OCI-M1 (cell line): ENCODE data around the gene TMEFF1.

ENCODE experiments used
- DNase-seq: peaks from one replicate; lab custom pipeline; 2025; lab: John Stamatoyannopoulos, UW

The TMEFF1 gene

DNA sequence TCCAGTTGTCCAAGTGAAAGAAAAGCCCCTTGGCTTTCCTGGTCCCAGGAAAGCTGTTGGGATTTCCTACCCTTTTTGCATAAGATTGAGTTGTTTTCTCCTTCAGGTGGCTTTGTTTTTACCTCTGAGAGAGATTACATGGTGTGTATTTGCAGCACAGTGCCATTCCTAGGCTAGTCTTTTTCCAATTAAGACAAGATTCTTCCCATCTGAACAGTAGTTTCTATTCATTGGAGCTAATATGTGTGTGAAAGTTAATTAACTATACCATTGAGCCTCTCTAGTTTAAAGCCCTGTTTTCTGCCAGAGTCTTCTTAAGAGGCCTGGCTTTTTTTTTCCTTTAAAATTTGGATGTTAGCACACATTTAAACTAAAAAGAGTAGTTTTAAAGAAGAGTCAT, 25.9 kb upstream of the TMEFF1 start:
- no peak for DNase-seq

DNA sequence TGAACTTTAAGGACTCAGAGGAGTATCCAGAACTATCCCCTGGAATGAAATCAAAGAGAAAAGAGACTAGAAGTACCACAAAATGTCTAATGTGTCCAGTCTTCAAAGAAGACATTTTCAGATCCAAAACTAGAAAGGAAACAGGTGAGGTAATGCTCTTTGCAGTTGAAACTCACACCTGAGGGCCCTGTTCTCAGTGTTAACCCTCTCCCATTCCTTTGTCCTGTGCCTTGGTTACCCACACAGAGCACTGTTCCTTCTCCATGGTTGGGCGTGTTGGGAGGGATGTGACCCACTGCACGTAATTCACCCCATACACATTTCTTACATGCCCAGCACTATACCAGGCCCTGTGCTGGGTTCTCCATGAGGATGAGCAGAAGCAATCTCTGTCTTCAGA, 24.7 kb upstream of the TMEFF1 start:
- DNase-seq, result no peak

DNA sequence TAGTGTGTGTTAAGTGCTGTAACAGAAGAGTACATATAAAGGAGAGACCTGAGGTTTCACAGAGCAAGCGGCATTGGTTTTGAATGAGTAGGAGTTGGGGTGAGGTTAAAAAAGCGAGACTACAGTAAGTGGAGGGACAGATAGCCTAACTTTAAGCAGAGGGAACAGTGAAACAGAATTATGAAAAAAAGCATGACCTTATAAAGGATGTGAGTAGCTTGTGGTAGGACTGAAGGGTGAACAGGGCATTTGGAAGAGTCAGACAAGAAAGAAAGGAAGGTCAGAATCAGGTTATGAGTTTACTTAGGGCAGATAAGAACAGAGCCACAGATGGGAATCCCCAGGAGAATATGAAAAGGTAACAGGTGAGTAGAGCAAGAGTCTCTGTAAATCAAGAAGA, 23.5 kb upstream of the TMEFF1 start:
- no peak for DNase-seq

DNA sequence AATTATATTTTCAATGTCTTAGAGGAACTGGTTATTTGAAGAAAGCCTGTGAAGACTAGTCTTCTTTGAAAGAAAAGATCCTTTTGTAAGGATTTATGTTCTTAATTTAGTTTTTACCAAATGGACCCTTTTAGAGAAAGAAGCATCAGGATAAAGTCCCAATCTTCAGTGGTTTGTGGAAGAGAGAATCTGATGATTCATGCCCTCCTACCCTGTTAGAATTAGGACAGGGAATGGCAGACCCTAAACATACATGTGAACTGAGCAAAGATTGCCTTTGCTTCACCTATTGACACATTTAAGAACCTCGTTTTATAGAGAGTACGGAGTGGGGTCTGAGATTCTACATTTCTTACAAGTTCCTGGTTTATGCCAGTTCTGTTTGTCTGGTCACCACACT, 20.1 kb upstream of the TMEFF1 start:
- DNase-seq, result no peak

DNA sequence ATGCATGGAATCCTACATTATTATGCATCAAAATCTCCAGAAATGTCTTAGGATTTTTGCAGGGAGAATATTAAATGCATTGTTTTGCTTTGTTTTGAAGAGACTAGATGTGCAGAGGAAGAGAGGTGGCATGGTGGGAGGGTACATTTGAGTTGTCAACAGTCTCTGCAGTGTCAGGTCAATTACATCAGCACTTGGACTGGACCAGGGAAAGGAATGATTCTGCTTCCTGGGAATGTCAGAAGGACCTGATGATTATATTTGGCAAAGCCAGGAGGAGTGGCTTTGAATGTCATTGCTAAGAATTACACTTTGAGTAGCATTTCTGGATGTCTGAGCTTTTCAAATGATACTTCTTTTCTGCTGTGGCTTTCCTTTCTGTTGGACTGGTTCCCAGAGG, 17.5 kb upstream of the TMEFF1 start:
- no peak for DNase-seq

DNA sequence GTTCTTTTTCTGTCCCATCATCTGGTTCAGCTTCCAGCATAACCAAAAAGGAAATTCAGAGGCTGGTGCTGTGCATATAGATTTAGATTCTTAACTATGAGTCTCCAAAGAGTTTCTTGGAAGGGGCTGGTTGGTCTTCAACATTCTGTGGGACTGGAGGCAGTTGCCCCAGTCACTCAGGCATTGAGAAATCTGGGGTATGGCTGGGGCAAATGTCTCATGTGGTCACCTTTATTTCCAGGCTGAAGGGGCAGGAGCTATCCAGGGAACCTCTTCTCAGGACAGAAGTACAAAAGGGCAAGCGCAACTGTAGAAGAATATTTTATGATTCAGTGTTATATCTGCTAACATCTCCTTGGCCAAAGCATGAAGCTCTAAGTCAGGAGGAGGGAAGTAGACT, 15.4 kb upstream of the TMEFF1 start:
- DNase-seq, result no peak

DNA sequence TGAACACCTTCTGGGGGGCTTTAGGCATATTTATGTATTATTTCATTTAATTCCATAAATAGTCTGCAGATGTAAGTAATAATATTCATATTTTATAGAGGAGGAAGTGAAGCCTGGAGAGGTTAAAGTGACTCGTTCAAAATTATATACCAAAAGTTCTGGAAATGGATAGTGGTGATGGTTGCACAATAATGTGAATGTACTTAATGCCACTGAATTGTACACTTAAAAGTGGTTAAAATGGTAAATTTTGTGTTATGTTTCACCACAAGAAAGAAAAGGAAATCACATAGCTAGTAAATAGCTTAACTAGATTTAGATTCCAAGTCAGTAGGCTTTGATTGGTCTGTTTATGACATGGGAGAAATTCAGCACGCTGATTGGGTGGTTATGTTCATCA, 13.0 kb upstream of the TMEFF1 start:
- no peak for DNase-seq

DNA sequence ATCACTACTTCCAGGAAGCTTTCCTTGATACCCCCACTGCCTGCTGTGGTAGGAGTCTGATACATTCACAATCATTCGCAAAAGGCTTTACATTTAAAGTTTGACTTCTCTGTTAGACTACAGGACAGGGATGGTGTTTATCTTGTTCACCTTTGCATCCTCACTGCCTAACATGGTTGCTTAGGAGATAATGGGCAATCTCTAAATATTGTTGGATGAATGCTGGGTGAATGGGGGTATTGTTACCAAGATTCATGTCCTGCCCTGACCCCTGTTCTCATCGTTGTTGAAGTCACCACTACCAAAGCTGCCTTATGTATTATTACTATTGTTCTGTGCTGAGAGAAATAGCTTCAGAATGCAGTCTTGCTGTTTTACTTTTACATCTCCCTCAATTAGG, 7.7 kb upstream of the TMEFF1 start:
- DNase-seq, result no peak

DNA sequence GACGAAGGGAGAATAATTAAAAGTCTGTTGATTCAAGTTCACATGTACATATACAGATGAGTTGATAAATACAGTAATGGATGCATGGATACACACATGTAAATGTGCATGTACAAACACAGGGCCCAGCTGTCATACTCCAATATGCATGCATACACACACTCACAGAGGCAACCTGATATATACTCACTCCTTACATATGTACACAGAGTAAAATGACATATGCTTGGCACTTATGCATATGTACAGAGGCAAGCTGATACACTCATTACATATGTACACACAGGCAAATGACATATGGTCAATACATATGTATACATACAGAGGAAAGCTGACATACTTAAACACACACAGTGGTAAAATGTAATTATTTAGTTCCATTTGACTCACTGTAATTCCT, 7.2 kb upstream of the TMEFF1 start:
- no peak for DNase-seq

DNA sequence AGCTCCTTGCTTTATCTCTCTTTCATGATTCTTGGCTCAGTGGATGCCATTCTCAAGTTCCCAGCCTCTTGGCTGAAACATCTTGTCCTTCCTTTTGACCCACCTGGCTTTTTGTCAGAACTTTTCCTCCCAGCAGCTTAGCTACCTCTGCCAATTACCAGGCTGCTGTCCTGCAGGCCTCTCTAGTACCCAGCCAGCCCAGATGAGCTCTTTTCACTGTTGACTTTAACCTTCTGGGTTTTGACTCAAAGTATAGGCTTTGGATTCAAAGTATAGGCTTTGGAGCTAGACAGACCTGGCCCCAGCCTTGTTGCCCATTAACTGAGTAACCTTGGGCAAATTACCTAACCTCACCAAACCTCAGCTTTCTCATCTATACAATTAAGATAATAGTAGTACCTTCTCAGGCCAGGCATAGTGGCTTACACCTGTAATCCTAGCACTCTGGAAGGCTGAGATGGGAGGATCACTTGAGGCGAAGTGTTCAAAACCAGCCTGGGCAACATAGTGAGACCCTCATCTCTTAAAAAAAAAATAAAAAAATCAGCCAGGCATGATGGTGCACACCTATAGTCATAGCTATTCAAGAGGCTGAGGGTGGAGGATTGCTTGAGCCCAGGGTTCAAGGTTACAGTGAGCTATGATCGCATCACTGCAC, 6.6 kb upstream of the TMEFF1 start:
- no peak for DNase-seq

DNA sequence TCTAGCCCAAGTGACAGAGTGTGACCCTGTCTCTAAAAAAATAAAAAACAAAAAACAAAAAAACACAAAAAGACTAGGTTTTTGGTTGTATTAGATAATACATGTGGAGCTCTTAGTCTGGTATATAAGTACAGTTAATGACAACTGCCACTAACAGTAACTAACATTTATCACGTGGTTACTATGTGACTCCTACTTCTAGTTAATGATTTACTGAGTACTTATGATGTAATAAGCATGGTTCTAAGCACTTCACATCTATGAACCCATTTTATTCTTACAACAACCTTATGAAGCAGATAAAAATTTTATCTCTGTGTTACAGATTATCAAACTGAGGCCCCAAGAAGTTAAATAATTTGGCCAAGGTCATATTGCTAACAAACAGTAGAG, 6.1 kb upstream of the TMEFF1 start:
- no peak for DNase-seq

DNA sequence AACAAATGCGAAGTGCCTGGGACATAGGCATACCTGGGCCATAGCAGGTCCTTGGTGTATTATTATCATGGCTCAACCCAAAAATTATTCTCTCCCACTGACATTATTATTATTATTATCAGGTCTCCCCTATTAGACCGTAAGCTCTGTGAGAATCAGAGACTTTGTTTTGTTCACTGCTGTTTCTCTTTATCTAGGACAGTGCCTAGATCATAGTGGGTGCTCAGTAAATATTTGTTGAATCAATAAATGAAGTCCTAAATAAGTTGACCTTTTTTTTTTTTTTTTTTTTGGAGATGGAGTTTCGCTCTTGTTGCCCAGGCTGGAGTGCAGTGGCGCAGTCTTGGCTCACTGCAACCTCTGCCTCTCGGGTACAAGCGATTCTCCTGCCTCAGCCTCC, 4.9 kb upstream of the TMEFF1 start:
- DNase-seq, result no peak

DNA sequence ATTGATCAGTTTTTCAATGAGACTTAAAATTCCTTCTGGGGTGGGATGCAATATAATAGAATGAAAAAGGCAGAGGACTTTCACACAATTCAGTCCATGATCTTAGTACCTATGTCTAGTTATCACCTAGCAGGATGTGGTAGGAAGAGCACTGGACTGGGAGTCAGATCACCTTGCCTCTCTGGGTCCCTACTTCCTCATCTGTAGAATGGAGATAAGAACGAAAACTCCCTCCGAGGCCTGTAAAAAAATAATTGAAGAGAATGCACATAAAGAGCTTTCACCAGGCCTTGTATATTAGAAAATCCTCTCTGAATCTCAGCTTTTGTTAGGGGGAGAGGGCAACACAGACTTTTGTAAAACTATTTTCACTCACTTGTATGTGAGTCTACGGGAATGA, 681 bp upstream of the TMEFF1 start:
- DNase-seq, result peak; percentile 57

DNA sequence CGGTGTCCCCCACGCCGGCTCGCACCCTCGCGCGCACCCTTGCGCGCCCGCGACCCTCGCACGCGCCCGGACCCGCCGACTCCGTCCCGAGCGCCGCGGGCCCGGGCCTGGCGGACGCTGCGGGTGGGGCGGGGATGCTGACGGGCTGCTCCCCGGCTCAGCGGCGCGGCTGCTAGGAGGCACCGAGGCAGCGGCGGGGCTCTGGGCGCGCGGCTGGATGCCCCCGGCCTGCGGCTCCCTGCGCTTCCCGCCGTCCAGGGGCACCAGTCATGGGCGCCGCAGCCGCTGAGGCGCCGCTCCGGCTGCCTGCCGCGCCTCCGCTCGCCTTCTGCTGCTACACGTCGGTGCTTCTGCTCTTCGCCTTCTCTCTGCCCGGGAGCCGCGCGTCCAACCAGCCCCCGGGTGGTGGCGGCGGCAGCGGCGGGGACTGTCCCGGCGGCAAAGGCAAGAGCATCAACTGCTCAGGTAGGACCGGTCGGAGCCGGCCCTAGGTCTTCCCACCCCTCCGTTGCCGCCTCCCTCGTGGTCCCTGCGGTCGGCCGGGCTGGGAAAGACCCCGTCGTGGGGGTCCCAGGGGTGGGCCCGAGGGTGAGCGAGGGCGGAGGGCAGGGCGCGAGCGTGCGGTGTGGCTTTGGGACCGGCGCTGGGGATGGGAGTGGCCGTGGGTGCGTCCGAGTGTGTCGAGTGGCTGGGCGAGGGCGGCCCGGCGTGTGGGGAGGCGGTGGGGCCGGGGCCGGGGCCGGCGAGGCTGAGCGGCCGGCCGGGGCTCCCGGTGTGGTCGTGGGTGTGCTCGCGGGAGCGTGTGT, 530 bp downstream of the TMEFF1 start:
- peak; percentile 37 for DNase-seq

DNA sequence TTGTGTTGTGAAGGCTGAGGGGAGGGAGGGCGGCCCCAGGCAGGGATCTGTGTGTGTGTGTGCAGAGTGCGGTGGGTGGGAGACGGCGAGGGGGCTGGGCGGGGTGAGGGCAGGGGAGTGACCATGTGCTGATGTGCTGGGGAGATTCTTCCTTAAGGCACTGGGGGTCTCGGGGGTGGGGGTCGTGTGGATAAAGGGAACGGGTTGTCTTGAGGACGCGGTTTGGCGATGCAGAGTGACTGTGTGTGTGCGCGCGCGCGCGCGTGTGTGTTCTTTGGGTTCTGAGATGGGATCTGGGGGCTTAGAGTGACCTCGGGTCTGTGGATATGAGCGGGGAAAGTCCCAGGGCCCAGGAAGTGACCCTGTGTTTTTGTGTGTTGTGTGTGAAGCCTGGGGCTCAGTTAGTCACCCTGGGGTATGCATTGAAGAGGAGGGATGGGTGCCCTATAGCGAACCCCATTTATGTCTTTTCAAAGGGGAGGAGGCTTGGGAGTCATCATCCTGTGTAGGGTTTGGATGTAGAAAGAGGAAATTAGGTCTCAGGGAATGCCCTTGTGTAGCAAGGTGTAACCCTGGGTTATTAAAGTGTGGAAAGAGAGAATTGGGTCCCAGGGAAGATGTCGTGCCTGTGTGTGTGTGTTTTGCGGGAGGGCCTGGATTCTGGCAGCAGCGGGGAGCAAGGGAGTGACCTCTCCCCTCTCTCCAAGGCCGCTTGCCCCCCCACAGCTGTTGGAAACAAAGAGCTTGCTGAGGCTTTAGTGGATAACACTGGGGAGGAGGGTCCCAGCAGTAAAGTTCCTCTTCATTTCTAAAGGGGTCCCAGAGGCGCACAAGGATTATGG, 1.4 kb downstream of the TMEFF1 start:
- DNase-seq, result no peak

DNA sequence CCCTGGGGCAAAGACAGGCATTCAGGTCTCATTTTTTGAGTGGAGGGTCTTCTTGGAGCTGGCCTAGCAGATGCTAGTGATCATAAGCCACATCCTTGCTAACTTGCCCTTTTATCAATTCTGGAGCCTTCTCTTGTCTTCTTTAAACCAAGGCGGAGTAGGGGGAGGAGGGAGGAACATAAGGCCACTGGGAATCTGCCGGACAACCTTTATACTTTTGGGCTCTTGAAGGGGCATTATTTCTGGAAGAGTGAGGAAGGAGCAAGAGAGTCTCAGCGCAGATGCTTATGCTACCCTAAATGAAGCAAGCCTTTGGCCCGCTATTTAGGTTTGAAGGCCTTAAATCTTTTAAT, 2.0 kb downstream of the TMEFF1 start:
- no peak for DNase-seq

DNA sequence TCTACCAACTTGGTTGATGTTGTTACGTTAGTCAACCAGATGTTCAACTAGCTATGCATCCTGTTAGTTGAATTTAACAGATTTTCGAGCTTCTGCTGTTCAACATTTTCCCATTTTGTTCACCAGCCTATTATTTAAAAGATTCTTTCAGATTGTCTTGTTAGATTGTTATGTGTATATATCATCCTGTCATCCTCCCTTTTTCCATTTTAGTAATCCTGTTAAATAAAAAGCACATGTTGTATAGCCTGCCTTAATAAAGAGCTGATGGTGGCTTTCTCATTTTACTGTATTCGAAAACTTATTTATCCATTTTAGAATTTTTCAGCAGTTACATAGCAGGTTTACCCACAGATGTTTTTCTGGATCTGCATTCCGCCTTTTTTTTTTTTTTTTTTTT, 4.3 kb downstream of the TMEFF1 start:
- no peak for DNase-seq

DNA sequence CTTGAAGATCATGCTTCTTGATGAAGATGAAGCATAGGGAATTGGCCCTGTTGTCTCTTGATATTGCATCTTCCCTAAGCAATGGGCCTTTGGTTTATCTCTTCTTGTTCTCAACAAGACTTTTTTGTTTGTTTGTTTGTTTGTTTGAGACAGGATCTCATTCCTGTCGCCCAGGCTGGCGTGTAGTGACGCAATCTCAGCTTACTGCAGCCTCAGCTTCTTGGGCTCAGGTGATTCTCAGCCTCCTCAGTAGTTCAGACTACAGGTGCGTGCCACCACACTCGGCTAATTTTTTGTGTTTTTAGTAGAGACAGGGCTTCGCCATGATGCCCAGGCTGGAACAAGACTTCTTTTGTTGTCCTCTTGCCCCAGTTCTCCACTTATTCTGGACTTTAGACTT, 5.2 kb downstream of the TMEFF1 start:
- DNase-seq, result no peak

DNA sequence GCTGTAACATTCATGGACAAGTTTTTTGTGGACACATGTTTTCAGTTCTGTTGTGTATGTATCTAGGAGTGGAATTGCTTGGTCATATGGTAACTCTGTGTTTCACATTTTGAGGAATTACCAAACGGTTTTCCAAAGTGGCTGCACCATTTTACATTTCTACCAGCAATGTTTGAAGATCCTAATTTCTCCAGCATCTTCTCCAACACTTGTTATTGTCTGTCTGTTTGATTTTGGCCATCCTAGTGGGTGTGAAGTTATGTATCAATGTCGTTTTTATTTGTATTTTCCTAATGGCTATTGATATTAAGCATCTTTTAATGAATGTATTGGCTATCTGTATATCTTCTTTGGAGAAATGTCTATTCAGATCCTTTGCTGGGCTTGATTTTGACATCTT, 6.9 kb downstream of the TMEFF1 start:
- no peak for DNase-seq

DNA sequence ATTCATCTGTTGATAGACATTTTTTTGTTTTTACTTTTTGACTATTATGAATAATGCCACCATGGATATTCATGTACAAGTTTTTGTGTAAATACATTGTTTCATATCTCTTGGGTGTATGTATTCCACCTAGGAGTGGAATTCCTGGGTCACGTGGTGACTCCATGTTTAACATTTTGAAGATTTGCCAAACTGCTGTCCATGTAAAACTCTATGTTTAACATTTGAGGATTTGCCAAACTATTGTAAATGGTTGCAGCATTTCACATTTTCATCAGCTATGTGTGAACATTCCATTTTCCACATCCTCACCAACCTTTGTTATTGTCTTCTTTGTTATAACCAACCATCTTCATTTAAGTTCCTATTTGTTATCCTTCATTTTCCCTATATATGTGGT, 12.2 kb downstream of the TMEFF1 start:
- DNase-seq, result no peak

DNA sequence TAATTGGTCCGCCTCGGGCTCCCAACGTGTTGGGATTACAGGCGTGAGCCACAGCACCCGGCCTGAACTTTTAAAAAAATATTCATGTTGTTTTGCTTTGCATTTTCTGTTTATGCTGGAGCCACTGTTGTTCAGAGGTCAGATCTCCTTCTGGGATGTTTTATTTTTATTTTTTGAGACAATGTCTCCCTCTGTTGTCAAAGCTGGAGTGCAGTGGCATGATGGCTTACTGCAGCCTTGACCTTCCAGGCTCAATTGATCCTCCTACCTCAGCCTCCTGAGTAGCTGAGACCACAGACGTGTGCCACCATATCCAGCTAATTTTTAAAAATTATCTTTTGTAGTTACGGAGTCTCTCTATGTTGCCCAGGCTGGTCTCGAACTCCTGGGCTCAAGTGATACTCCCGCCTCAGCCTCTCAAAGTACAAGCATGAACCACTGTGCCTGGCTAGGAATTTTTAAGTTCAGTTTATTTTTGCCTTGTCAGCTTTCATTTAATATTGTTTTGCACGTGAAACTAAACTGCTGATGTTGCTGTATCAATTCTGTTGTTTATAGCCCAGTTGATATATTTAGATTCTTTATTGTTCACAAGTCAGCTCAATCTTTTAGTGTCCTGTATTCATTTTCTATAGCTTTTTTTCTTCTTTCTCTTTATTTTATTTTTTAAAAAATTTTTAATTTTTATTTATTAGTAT, 13.7 kb downstream of the TMEFF1 start:
- peak; percentile 20 for DNase-seq

DNA sequence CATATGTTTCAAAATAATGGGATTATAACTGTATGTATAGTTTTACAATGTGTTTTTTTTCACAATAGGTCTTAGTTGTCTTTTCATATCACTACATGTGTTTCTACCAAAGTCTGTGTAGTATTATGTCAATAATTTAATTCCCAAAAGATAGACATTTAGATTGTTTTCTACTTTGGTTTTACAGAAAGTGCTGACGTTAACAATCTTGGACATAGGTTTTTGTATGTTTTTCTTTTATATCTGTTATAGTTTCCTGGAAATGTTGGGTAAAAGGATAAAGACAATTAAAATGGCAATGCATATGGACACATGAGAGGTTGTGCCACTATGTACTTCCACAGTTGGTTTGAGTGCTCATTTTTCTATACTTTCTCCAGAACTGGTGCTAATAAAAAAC, 15.2 kb downstream of the TMEFF1 start:
- DNase-seq, result no peak

DNA sequence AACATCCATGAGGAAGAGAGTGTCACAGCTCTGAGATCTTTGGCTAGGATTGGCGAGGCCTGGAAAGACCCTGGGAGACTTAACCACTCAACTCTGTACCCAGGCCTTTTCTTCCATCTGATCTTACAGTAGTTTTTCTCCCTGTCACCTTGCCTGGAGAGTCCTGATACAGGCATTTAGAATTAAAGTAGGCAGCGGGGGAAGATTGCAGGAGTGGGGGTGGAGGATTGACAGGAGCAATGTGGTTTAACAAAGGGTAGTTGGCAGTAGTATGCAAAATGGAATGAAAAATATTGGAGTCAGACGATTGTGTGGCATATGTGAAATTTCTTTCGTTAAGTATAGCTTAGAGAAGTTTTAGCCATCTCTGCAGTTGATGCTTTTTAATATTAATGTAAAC, 16.9 kb downstream of the TMEFF1 start:
- no peak for DNase-seq
